ENCODE data around the gene NUP98.

- no peak for TF ChIP-seq EZH2 (IDR thresholded peaks at IDR 0.05)
- no peak for TF ChIP-seq POLR2AphosphoS5 (IDR thresholded peaks at IDR 0.05; ENCODE audit: borderline replicate concordance, low read depth, low read length)
- TF ChIP-seq FOXP2 (optimal IDR thresholded peaks at IDR 0.05; ENCODE audit: control extremely low read depth, extremely low read length, insufficient read depth): no peak
Measured at GRCh38 chr11:3837793-3838192, 40.4 kb upstream of the NUP98 start.

Measured in SK-N-MC (cell line).